ENCODE measurements around the gene SUCO.

- TF ChIP-seq YY1 (IDR thresholded peaks at IDR 0.05; ENCODE audit: low read depth, low read length) (no peak), CHD1 (IDR thresholded peaks at IDR 0.05; ENCODE audit: low read depth, low read length) (no peak), SIRT6 (IDR thresholded peaks at IDR 0.05; ENCODE audit: low read length) (no peak), EZH2 (IDR thresholded peaks at IDR 0.05; ENCODE audit: low read depth, low read length, severe bottlenecking) (no peak)
Observed at GRCh38 chr1:172638885-172639831, 106.2 kb downstream of the SUCO start.
